ENCODE data around the gene NOXRED1. TPM values are rescaled to one million over a fixed set of nuclear protein-coding genes. Genes with fewer than 3 reads are reported as not detected.
"Not testable (repeated sequence)": the region's sequence is repeated elsewhere in the genome, so short reads cannot be mapped to it uniquely, and the experiment has no call there.

The NOXRED1 gene
- total and polyA plus RNA-seq, 2 donors = 0.14 to 0.69 TPM

- WGBS = 98% methylated on average over 3 of the region's 3 CpGs
- Histone ChIP-seq H3K36me3 (ENCODE audit: insufficient read depth) (peaks cover 3% of the 10 kb centered on the region), H3K4me1 (ENCODE audit: insufficient read depth) (no peaks in the 10 kb centered on the region), H3K27ac (ENCODE audit: low read depth) (no peak overlapping the region), H3K4me3 (ENCODE audit: low read depth, low read length) (no peak overlapping the region)
- no peak for DNase-seq (ENCODE audit: extremely low spot score)
These were observed 12.7 kb upstream of the NOXRED1 start for GRCh38 chr14:77436042-77436441.

- peaks cover 13% of the 10 kb centered on the region for H3K36me3 ChIP-seq (ENCODE audit: insufficient read depth)
- no peak overlapping the region for H3K4me3 ChIP-seq (ENCODE audit: low read depth, low read length)
- WGBS = 97% methylated on average over 3 of the region's 3 CpGs
- no peaks in the 10 kb centered on the region for H3K4me1 ChIP-seq (ENCODE audit: insufficient read depth)
- DNase-seq (ENCODE audit: extremely low spot score) = no peak
- no peak overlapping the region for H3K27ac ChIP-seq (ENCODE audit: low read depth)
These were observed 3.1 kb upstream of the NOXRED1 start for GRCh38 chr14:77426396-77426795.

GRCh38 chr14:77424862-77425261, 1.5 kb upstream of the NOXRED1 start:
- DNase-seq (ENCODE audit: extremely low spot score) = no peak
- Histone ChIP-seq H3K4me1 (ENCODE audit: insufficient read depth) (no peaks in the 10 kb centered on the region), H3K4me3 (ENCODE audit: low read depth, low read length) (no peak overlapping the region), H3K36me3 (ENCODE audit: insufficient read depth) (peaks cover 13% of the 10 kb centered on the region), H3K27ac (ENCODE audit: low read depth) (no peak overlapping the region)
- WGBS = 85% methylated on average over 3 of the region's 3 CpGs

- H3K4me3 ChIP-seq (ENCODE audit: low read depth, low read length) = no peak overlapping the region
- DNase-seq (ENCODE audit: extremely low spot score) = no peak
- no peak overlapping the region for H3K27ac ChIP-seq (ENCODE audit: low read depth)
- H3K4me1 ChIP-seq (ENCODE audit: insufficient read depth) = no peaks in the 10 kb centered on the region
- peaks cover 3% of the 10 kb centered on the region for H3K36me3 ChIP-seq (ENCODE audit: insufficient read depth)
- WGBS = 63% methylated on average over 2 of the region's 2 CpGs
These were observed 2.1 kb downstream of the NOXRED1 start for GRCh38 chr14:77421201-77421600.

GRCh38 chr14:77416836-77417235, 6.5 kb downstream of the NOXRED1 start:
- H3K36me3 ChIP-seq (ENCODE audit: insufficient read depth) = no peaks in the 10 kb centered on the region
- WGBS = 94% methylated on average over 8 of the region's 8 CpGs
- no peak for DNase-seq (ENCODE audit: extremely low spot score)

GRCh38 chr14:77416098-77416497, 7.2 kb downstream of the NOXRED1 start:
- H3K4me1 ChIP-seq (ENCODE audit: insufficient read depth); H3K36me3 ChIP-seq (ENCODE audit: insufficient read depth); DNase-seq (ENCODE audit: extremely low spot score); H3K27ac ChIP-seq (ENCODE audit: low read depth); H3K4me3 ChIP-seq (ENCODE audit: low read depth, low read length): not testable (repeated sequence)
- WGBS = 92% methylated on average over 2 of the region's 3 CpGs

More at GRCh38 chr14:77416836-77417235, 6.5 kb downstream of the NOXRED1 start:
- no peak overlapping the region for H3K27ac ChIP-seq (ENCODE audit: low read depth)
- no peak overlapping the region for H3K4me3 ChIP-seq (ENCODE audit: low read depth, low read length)
- H3K4me1 ChIP-seq (ENCODE audit: insufficient read depth) = no peaks in the 10 kb centered on the region

GRCh38 chr14:77415403-77416030, 7.8 kb downstream of the NOXRED1 start:
- not testable (repeated sequence) for DNase-seq (ENCODE audit: extremely low spot score); H3K4me1 ChIP-seq (ENCODE audit: insufficient read depth); H3K27ac ChIP-seq (ENCODE audit: low read depth); H3K36me3 ChIP-seq (ENCODE audit: insufficient read depth); H3K4me3 ChIP-seq (ENCODE audit: low read depth, low read length)
- 94% methylated on average over 10 of the region's 10 CpGs for WGBS

GRCh38 chr14:77409131-77409533, 14.2 kb downstream of the NOXRED1 start:
- DNase-seq (ENCODE audit: extremely low spot score) = no peak
- 30% methylated on average over 3 of the region's 3 CpGs for WGBS

GRCh38 chr14:77407158-77407557, 16.2 kb downstream of the NOXRED1 start:
- no peaks in the 10 kb centered on the region for H3K4me1 ChIP-seq (ENCODE audit: insufficient read depth)
- H3K27ac ChIP-seq (ENCODE audit: low read depth) = no peak overlapping the region
- H3K4me3 ChIP-seq (ENCODE audit: low read depth, low read length) = no peak overlapping the region
- H3K36me3 ChIP-seq (ENCODE audit: insufficient read depth) = no peaks in the 10 kb centered on the region
- DNase-seq (ENCODE audit: extremely low spot score) = no peak
- 82% methylated on average over 2 of the region's 2 CpGs for WGBS

More at GRCh38 chr14:77409131-77409533, 14.2 kb downstream of the NOXRED1 start:
- H3K36me3 ChIP-seq (ENCODE audit: insufficient read depth) = no peaks in the 10 kb centered on the region
- H3K4me3 ChIP-seq (ENCODE audit: low read depth, low read length) = no peak overlapping the region
- no peaks in the 10 kb centered on the region for H3K4me1 ChIP-seq (ENCODE audit: insufficient read depth)
- no peak overlapping the region for H3K27ac ChIP-seq (ENCODE audit: low read depth)

- H3K4me3 ChIP-seq (ENCODE audit: low read depth, low read length) = no peak overlapping the region
- H3K36me3 ChIP-seq (ENCODE audit: insufficient read depth) = no peaks in the 10 kb centered on the region
- no peak for DNase-seq (ENCODE audit: extremely low spot score)
- no peak overlapping the region for H3K27ac ChIP-seq (ENCODE audit: low read depth)
- no peaks in the 10 kb centered on the region for H3K4me1 ChIP-seq (ENCODE audit: insufficient read depth)
- whole genome bisulfite sequencing = 24% methylated on average over 6 of the region's 6 CpGs
These were observed 16.6 kb downstream of the NOXRED1 start for GRCh38 chr14:77406718-77407117.

GRCh38 chr14:77406086-77406485, 17.2 kb downstream of the NOXRED1 start:
- Histone ChIP-seq H3K4me1 (ENCODE audit: insufficient read depth) (no peaks in the 10 kb centered on the region), H3K36me3 (ENCODE audit: insufficient read depth) (no peaks in the 10 kb centered on the region), H3K4me3 (ENCODE audit: low read depth, low read length) (no peak overlapping the region), H3K27ac (ENCODE audit: low read depth) (no peak overlapping the region)
- DNase-seq (ENCODE audit: extremely low spot score) = no peak
- 61% methylated on average over 3 of the region's 3 CpGs for WGBS

GRCh38 chr14:77403768-77404167, 19.6 kb downstream of the NOXRED1 start:
- DNase-seq (ENCODE audit: extremely low spot score) = no peak
- no peak overlapping the region for H3K4me3 ChIP-seq (ENCODE audit: low read depth, low read length)
- H3K4me1 ChIP-seq (ENCODE audit: insufficient read depth) = no peaks in the 10 kb centered on the region
- H3K27ac ChIP-seq (ENCODE audit: low read depth) = no peak overlapping the region
- WGBS = 85% methylated on average over 3 of the region's 3 CpGs
- no peaks in the 10 kb centered on the region for H3K36me3 ChIP-seq (ENCODE audit: insufficient read depth)

GRCh38 chr14:77400216-77400615, 23.1 kb downstream of the NOXRED1 start:
- no peaks in the 10 kb centered on the region for H3K4me1 ChIP-seq (ENCODE audit: insufficient read depth)
- WGBS = 83% methylated on average over 6 of the region's 6 CpGs
- H3K36me3 ChIP-seq (ENCODE audit: insufficient read depth) = no peaks in the 10 kb centered on the region
- H3K27ac ChIP-seq (ENCODE audit: low read depth) = no peak overlapping the region
- no peak for DNase-seq (ENCODE audit: extremely low spot score)
- H3K4me3 ChIP-seq (ENCODE audit: low read depth, low read length) = no peak overlapping the region

- 95% methylated on average over 4 of the region's 4 CpGs for WGBS
- no peak for DNase-seq (ENCODE audit: extremely low spot score)
- Histone ChIP-seq H3K4me1 (ENCODE audit: insufficient read depth) (no peaks in the 10 kb centered on the region), H3K27ac (ENCODE audit: low read depth) (no peak overlapping the region), H3K4me3 (ENCODE audit: low read depth, low read length) (no peak overlapping the region), H3K36me3 (ENCODE audit: insufficient read depth) (no peaks in the 10 kb centered on the region)
These were observed 33.1 kb downstream of the NOXRED1 start for GRCh38 chr14:77390188-77390587.

- DNase-seq (ENCODE audit: extremely low spot score) = no peak
- H3K4me3 ChIP-seq (ENCODE audit: low read depth, low read length) = no peak overlapping the region
- H3K27ac ChIP-seq (ENCODE audit: low read depth) = no peak overlapping the region
- WGBS = 92% methylated on average over 6 of the region's 6 CpGs
- no peaks in the 10 kb centered on the region for H3K4me1 ChIP-seq (ENCODE audit: insufficient read depth)
- H3K36me3 ChIP-seq (ENCODE audit: insufficient read depth) = peaks cover 1% of the 10 kb centered on the region
These were observed 44.6 kb downstream of the NOXRED1 start for GRCh38 chr14:77378701-77379100.
